SJSA1 (cell line): ENCODE results near the gene ABR. TPM values are rescaled to one million over a fixed set of nuclear protein-coding genes. Genes with fewer than 3 reads are reported as not detected.
"Not testable (repeated sequence)": the region's sequence is repeated elsewhere in the genome, so short reads cannot be mapped to it uniquely, and the experiment has no call there.

Source experiments
- DNase-seq, 2 experiments: peaks; one replicate each; pipeline ENCODE4 v3.0.0-alpha.2; 2015 to 2020; ENCODE audit warnings: low spot score in 2 of 2, low read depth in 1 of 2
- H3K27ac ChIP-seq: fragments of 250-450 bp; sonication (Bioruptor Pico); 2 replicates; pipeline ENCODE4 v1.5.1; 2020; ENCODE audit warnings: mild to moderate bottlenecking, moderate library complexity
- H3K27me3 ChIP-seq: fragments of 250-450 bp; sonication (Bioruptor Pico); replicated peaks from 2 replicates; pipeline ENCODE4 v1.5.1; 2020; ENCODE audit warnings: mild to moderate bottlenecking, moderate library complexity
- H3K36me3 ChIP-seq: fragments of 250-450 bp; sonication (Bioruptor Pico); 2 replicates; pipeline ENCODE4 v1.5.1; 2020; ENCODE audit warnings: mild to moderate bottlenecking
- H3K4me1 ChIP-seq: fragments of 250-450 bp; sonication (Bioruptor Pico); replicated peaks from 2 replicates; pipeline ENCODE4 v1.6.1; 2021; ENCODE audit warnings: mild to moderate bottlenecking
- H3K4me3 ChIP-seq: fragments of 250-450 bp; sonication (Bioruptor Pico); 2 replicates; pipeline ENCODE4 v1.5.1; 2020; ENCODE audit warnings: mild to moderate bottlenecking
- H3K9me3 ChIP-seq: fragments of 250-450 bp; sonication (Bioruptor Pico); replicated peaks from 2 replicates; pipeline ENCODE4 v1.5.1; 2020; ENCODE audit warnings: mild to moderate bottlenecking
- total RNA-seq: library from RNA; depleted of rRNA; stranded (reverse); fragments of >200 nt; shearing (Covaris generic); gene quantifications from 2 replicates; pipeline ENCODE4 v1.2.3, GENCODE V29; 2014

ABR gene
- total RNA-seq, 1 experiment from 2014 or later: 16.7 TPM

GRCh38 chr17:1137465-1137894, 42.3 kb downstream of the ABR start:
- Histone ChIP-seq H3K4me3 (no peak overlapping the region), H3K27ac (no peak overlapping the region), H3K36me3 (no peaks in the 10 kb centered on the region), H3K27me3 (no peaks in the 10 kb centered on the region), H3K9me3 (no peaks in the 10 kb centered on the region), H3K4me1 (peaks cover 14% of the 10 kb centered on the region)
- DNase-seq: no peak

- Histone ChIP-seq H3K36me3 (no peaks in the 10 kb centered on the region), H3K9me3 (no peaks in the 10 kb centered on the region), H3K27me3 (no peaks in the 10 kb centered on the region), H3K4me3 (no peak overlapping the region), H3K4me1 (peaks cover 14% of the 10 kb centered on the region), H3K27ac (no peak overlapping the region)
- no peak for DNase-seq
Measured at GRCh38 chr17:1136748-1137147, 43.0 kb downstream of the ABR start.

GRCh38 chr17:1134634-1135324, 45.0 kb downstream of the ABR start:
- Histone ChIP-seq H3K36me3 (no peaks in the 10 kb centered on the region), H3K9me3 (no peaks in the 10 kb centered on the region), H3K4me1 (peaks cover 13% of the 10 kb centered on the region), H3K4me3 (no peak overlapping the region), H3K27ac (no peak overlapping the region), H3K27me3 (no peaks in the 10 kb centered on the region)
- no peak for DNase-seq

- Histone ChIP-seq H3K4me1 (peaks cover 5% of the 10 kb centered on the region), H3K9me3 (no peaks in the 10 kb centered on the region), H3K27ac (no peak overlapping the region), H3K36me3 (no peaks in the 10 kb centered on the region), H3K4me3 (no peak overlapping the region), H3K27me3 (no peaks in the 10 kb centered on the region)
- DNase-seq: no peak
Measured at GRCh38 chr17:1130191-1130590, 49.6 kb downstream of the ABR start.

GRCh38 chr17:1128463-1128862, 51.3 kb downstream of the ABR start:
- not testable (repeated sequence) for H3K9me3 ChIP-seq, H3K4me1 ChIP-seq, DNase-seq, H3K27me3 ChIP-seq, H3K27ac ChIP-seq, H3K4me3 ChIP-seq, H3K36me3 ChIP-seq

GRCh38 chr17:1126801-1127550, 52.8 kb downstream of the ABR start:
- DNase-seq: no peak
- no peaks in the 10 kb centered on the region for H3K9me3 ChIP-seq
- H3K27me3 ChIP-seq: no peaks in the 10 kb centered on the region
- no peak overlapping the region for H3K27ac ChIP-seq
- H3K4me3 ChIP-seq: no peak overlapping the region
- no peaks in the 10 kb centered on the region for H3K36me3 ChIP-seq
- H3K4me1 ChIP-seq: peaks cover 5% of the 10 kb centered on the region

- no peak overlapping the region for H3K4me3 ChIP-seq
- DNase-seq: no peak
- no peak overlapping the region for H3K27ac ChIP-seq
- H3K4me1 ChIP-seq: peaks cover 5% of the 10 kb centered on the region
- no peaks in the 10 kb centered on the region for H3K27me3 ChIP-seq
- no peaks in the 10 kb centered on the region for H3K36me3 ChIP-seq
- H3K9me3 ChIP-seq: no peaks in the 10 kb centered on the region
Measured at GRCh38 chr17:1126250-1126797, 53.5 kb downstream of the ABR start.

- Histone ChIP-seq H3K4me3 (no peak overlapping the region), H3K36me3 (no peaks in the 10 kb centered on the region), H3K27me3 (no peaks in the 10 kb centered on the region), H3K27ac (no peak overlapping the region), H3K4me1 (peaks cover 5% of the 10 kb centered on the region), H3K9me3 (no peaks in the 10 kb centered on the region)
- DNase-seq: no peak
Measured at GRCh38 chr17:1125788-1126145, 54.0 kb downstream of the ABR start.

GRCh38 chr17:1124896-1125787, 54.6 kb downstream of the ABR start:
- Histone ChIP-seq H3K9me3 (no peaks in the 10 kb centered on the region), H3K36me3 (no peaks in the 10 kb centered on the region), H3K4me1 (peaks cover 5% of the 10 kb centered on the region), H3K27me3 (no peaks in the 10 kb centered on the region), H3K27ac (no peak overlapping the region), H3K4me3 (no peak overlapping the region)
- DNase-seq: no peak

GRCh38 chr17:1123921-1124715, 55.7 kb downstream of the ABR start:
- Histone ChIP-seq H3K9me3 (no peaks in the 10 kb centered on the region), H3K27me3 (no peaks in the 10 kb centered on the region), H3K4me3 (no peak overlapping the region), H3K4me1 (peaks cover 5% of the 10 kb centered on the region), H3K36me3 (no peaks in the 10 kb centered on the region), H3K27ac (no peak overlapping the region)
- DNase-seq: no peak

- Histone ChIP-seq H3K4me3 (no peak overlapping the region), H3K4me1 (peaks cover 5% of the 10 kb centered on the region), H3K27ac (no peak overlapping the region), H3K36me3 (no peaks in the 10 kb centered on the region), H3K27me3 (no peaks in the 10 kb centered on the region), H3K9me3 (no peaks in the 10 kb centered on the region)
- no peak for DNase-seq
Measured at GRCh38 chr17:1123393-1123831, 56.4 kb downstream of the ABR start.

GRCh38 chr17:1122533-1123392, 57.0 kb downstream of the ABR start:
- no peak overlapping the region for H3K27ac ChIP-seq
- DNase-seq: peak; percentile 70 to 73
- peaks cover 5% of the 10 kb centered on the region for H3K4me1 ChIP-seq
- no peaks in the 10 kb centered on the region for H3K27me3 ChIP-seq
- no peak overlapping the region for H3K4me3 ChIP-seq
- no peaks in the 10 kb centered on the region for H3K9me3 ChIP-seq
- H3K36me3 ChIP-seq: no peaks in the 10 kb centered on the region
